ENCODE data around the gene ELF1. TPM values are rescaled to one million over a fixed set of nuclear protein-coding genes. Genes with fewer than 3 reads are reported as not detected.

ELF1 gene
- total and polyA plus RNA-seq, 12 donors = 9.9 to 60.5 (median 38.2) TPM

DNA sequence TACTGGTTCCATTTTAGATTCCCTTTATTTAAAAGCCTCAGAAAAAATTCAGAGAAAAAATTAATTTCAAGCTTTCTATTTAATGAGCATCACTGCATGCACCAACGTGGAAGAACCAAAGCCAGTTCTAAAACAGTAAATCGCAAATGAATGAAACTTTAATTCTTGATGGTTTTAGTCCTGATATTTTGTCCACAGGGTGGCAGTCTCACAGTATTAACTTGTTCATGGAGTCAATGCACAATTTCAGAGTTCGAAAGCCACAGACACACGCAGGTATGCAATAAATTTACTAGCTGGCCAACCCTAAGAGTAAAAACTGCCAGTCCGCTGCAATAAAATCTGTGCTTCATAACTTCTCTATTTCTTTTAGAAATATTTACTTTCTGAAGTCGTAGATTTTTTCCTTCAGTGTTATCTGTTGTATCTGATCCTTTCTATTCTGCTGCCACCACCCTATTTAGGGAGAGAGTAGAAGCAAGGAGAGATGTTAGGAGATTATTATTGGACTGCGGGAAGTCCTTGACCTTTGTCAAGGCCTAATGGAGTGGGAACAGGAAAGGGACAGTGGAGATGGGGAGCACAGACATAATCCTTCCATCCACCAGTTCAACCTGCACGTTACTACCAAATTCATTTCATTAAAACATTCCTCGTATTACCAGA, 35.2 kb upstream of the ELF1 start:
- Histone ChIP-seq H3K36me3 (no peaks in the 10 kb centered on the region), H3K4me1 (peaks cover 3 to 99% (median 94%) of the 10 kb centered on the region in 9 donors), H3K27ac (peak overlapping the region in 9 of 10 donors; percentile 9 to 81 (median 70)), H3K27me3 (no peaks in the 10 kb centered on the region), H3K4me3 (no peak overlapping the region), H3K9me3 (no peaks in the 10 kb centered on the region)
- intact Hi-C loops (cut with DNase I) = loop anchor here in 5 of 10 donors (10.0 kb wide), 4 partner anchors 60 to 280 kb away; partner anchors contain the start of gene MRPS31 (in 1 of the 5)
- WGBS, 2 donors = 53 to 55% methylated on average over 9 of the region's 9 CpGs
- DNase-seq (no peak), ATAC-seq (peak in 4 of 8 donors; percentile 30 to 52 (median 38))
- TF ChIP-seq, protein P1, sequence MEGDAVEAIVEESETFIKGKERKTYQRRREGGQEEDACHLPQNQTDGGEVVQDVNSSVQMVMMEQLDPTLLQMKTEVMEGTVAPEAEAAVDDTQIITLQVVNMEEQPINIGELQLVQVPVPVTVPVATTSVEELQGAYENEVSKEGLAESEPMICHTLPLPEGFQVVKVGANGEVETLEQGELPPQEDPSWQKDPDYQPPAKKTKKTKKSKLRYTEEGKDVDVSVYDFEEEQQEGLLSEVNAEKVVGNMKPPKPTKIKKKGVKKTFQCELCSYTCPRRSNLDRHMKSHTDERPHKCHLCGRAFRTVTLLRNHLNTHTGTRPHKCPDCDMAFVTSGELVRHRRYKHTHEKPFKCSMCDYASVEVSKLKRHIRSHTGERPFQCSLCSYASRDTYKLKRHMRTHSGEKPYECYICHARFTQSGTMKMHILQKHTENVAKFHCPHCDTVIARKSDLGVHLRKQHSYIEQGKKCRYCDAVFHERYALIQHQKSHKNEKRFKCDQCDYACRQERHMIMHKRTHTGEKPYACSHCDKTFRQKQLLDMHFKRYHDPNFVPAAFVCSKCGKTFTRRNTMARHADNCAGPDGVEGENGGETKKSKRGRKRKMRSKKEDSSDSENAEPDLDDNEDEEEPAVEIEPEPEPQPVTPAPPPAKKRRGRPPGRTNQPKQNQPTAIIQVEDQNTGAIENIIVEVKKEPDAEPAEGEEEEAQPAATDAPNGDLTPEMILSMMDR (IDR thresholded peaks at IDR 0.05) = peak; percentile 27 to 68 (median 54)

DNA sequence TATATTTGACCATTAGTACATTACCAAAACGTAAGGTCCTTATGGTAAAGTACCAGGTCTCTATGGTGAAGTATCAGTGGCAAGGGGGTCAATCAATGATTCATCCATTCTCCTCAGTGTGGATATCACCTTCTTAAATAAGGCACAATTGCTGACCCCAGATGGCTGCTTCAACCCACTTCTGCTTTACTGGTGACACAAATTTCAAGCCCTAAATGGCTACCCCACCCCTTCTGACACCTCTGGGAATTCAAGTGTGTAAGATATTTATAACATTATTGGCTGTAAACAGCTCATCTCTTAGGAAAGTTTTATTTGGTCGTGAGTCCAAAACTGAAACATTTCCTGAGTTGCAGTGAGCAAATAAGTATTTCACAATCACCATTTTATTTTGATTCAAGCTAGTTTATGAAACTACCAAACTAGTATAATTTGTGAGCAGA, 34.3 kb upstream of the ELF1 start:
- Histone ChIP-seq H3K9me3 (peaks cover 0 to 1% (median 0%) of the 10 kb centered on the region in 11 donors), H3K4me1 (peaks cover 3 to 98% (median 89%) of the 10 kb centered on the region in 9 donors), H3K4me3 (peak overlapping the region in 1 of 10 donors; percentile 5), H3K36me3 (no peaks in the 10 kb centered on the region), H3K27me3 (no peaks in the 10 kb centered on the region), H3K27ac (peak overlapping the region; percentile 47 to 81 (median 68))
- 23 to 25% methylated on average over 2 of the region's 2 CpGs for WGBS, 2 donors
- TF ChIP-seq, protein P1 (IDR thresholded peaks at IDR 0.05) = no peak
- intact Hi-C loops (cut with DNase I) = loop anchor here in 5 of 10 donors (10.0 kb wide), 4 partner anchors 59 to 279 kb away; partner anchors contain the start of gene MRPS31 (in 1 of the 5)
- peak; percentile 53 to 88 (median 81) for ATAC-seq
- DNase-seq = peak in 1 of 2 donors; percentile 32

DNA sequence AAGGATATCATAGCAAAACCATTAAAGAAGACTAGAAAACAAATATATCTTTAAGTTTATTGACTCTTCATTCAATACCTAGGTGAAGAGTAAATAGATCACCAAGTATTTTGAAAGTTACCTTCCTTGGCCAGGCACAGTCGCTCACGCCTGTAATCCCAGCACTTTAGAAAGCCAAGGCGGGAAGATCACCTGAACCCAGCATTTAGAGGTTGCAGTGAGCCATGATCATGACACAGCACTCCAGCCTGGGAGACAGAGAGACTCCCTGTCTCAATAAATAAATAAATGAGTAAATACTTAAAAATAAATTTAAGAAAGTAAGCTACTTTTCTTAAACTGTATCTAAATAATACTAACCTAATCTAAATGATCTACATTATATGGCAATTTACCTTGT, 33.3 kb upstream of the ELF1 start:
- Histone ChIP-seq H3K4me1 (peaks cover 3 to 88% (median 79%) of the 10 kb centered on the region in 9 donors), H3K27me3 (no peaks in the 10 kb centered on the region), H3K36me3 (peaks cover 0 to 8% (median 0%) of the 10 kb centered on the region in 9 donors), H3K4me3 (no peak overlapping the region), H3K27ac (peak overlapping the region in 9 of 10 donors; percentile 47 to 81 (median 70)), H3K9me3 (peaks cover 0 to 10% (median 0%) of the 10 kb centered on the region in 11 donors)
- ATAC-seq (peak in 2 of 8 donors; percentile 38 to 44), DNase-seq (no peak)
- TF ChIP-seq, protein P1 (IDR thresholded peaks at IDR 0.05) = no peak
- WGBS, 2 donors = 91% methylated on average over 3 of the region's 3 CpGs
- intact Hi-C loops (cut with DNase I) = loop anchor here in 5 of 10 donors (10.0 kb wide), 4 partner anchors 58 to 278 kb away; partner anchors contain the start of gene MRPS31 (in 1 of the 5)
